KMS-11 (cell line): ENCODE data around the gene TFR2.

ENCODE experiments used
- H2AFZ ChIP-seq: fragments of 200-600 bp; sonication (generic); 2 replicates; pipeline ENCODE4 v1.6.1; 2016; ENCODE audit warnings: antibody characterized with exemption, mixed run types, low read depth
- H3K27ac ChIP-seq: fragments of 200-600 bp; sonication (generic); 2 replicates; pipeline ENCODE4 v1.6.1; 2016; ENCODE audit warnings: mild to moderate bottlenecking, mixed run types
- H3K27me3 ChIP-seq: fragments of 200-600 bp; sonication (generic); 2 replicates; pipeline ENCODE4 v1.6.1; 2017; ENCODE audit warnings: mild to moderate bottlenecking, low read depth, mixed run types, moderate library complexity; ENCODE audit not compliant: insufficient read depth
- H3K36me3 ChIP-seq: fragments of 200-600 bp; sonication (generic); 2 replicates; pipeline ENCODE4 v1.6.1; 2017; ENCODE audit warnings: mild to moderate bottlenecking, mixed run types; ENCODE audit not compliant: insufficient read depth
- H3K4me1 ChIP-seq: fragments of 200-600 bp; sonication (generic); 2 replicates; pipeline ENCODE4 v1.6.1; 2016; ENCODE audit warnings: mild to moderate bottlenecking, low read depth, mixed run types; ENCODE audit not compliant: poor library complexity, severe bottlenecking
- H3K4me2 ChIP-seq: fragments of 200-600 bp; sonication (generic); 2 replicates; pipeline ENCODE4 v1.7.0; 2016; ENCODE audit warnings: mild to moderate bottlenecking, mixed run types
- H3K4me3 ChIP-seq: fragments of 200-600 bp; sonication (generic); IDR thresholded peaks from 2 replicates; pipeline ENCODE4 v1.6.1; 2017; ENCODE audit warnings: low read depth, low read length, mixed read lengths; ENCODE audit not compliant: insufficient read depth
- H3K79me2 ChIP-seq: fragments of 200-600 bp; sonication (generic); 2 replicates; pipeline ENCODE4 v1.6.1; 2016; ENCODE audit warnings: low read depth, mixed run types; ENCODE audit not compliant: insufficient read depth
- H3K9ac ChIP-seq: fragments of 200-600 bp; sonication (generic); 2 replicates; pipeline ENCODE4 v1.6.1; 2016; ENCODE audit warnings: mild to moderate bottlenecking, mixed run types
- H4K20me1 ChIP-seq: fragments of 200-600 bp; sonication (generic); 2 replicates; pipeline ENCODE4 v1.6.1; 2016; ENCODE audit warnings: mild to moderate bottlenecking, mixed run types; ENCODE audit not compliant: insufficient read depth
- TF ChIP-seq, protein P1 (sequence below): fragments of 200-600 bp; sonication (generic); conservative IDR thresholded peaks from 2 replicates; pipeline ENCODE4 v1.6.1; 2017; ENCODE audit warnings: low read depth, mild to moderate bottlenecking, antibody characterized with exemption, low read length, moderate library complexity, mixed read lengths

Gene TFR2

DNA sequence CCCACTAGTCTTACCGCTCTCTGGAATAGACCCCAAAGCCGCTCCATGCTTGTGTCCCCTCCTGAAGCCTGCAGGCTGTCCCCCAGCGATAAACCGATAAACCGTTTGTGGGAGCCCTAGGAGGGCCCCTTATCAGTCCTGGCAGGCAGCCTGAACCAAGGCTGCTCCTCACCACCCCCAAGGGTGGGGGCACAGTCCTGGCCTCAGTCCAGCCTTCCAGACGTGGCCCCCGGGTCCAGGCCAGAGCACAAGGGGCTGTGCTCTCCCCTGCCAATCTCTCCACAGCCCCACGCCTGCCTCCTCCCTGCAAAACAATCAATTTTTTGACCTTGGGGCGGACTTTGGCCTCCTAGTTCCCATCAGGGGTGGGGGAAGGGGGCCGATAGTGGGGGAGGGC lies at the start of gene TFR2:
Gene TFR2 (minus strand): TSS at position 90 of the 397 bp plus-strand sequence. CDS start 43 bp downstream, at position 47.
- H3K27ac ChIP-seq: no peak within 1 kb of the TSS
- peaks cover 63% of the 10 kb centered on the region for H3K27me3 ChIP-seq
- H3K9ac ChIP-seq: no peak within 1 kb of the TSS
- no peaks in the 10 kb centered on the region for H4K20me1 ChIP-seq
- H2AFZ ChIP-seq: no peak within 1 kb of the TSS
- TF ChIP-seq, protein P1, sequence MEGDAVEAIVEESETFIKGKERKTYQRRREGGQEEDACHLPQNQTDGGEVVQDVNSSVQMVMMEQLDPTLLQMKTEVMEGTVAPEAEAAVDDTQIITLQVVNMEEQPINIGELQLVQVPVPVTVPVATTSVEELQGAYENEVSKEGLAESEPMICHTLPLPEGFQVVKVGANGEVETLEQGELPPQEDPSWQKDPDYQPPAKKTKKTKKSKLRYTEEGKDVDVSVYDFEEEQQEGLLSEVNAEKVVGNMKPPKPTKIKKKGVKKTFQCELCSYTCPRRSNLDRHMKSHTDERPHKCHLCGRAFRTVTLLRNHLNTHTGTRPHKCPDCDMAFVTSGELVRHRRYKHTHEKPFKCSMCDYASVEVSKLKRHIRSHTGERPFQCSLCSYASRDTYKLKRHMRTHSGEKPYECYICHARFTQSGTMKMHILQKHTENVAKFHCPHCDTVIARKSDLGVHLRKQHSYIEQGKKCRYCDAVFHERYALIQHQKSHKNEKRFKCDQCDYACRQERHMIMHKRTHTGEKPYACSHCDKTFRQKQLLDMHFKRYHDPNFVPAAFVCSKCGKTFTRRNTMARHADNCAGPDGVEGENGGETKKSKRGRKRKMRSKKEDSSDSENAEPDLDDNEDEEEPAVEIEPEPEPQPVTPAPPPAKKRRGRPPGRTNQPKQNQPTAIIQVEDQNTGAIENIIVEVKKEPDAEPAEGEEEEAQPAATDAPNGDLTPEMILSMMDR: no peak
- H3K4me1 ChIP-seq: no peaks in the 10 kb centered on the region
- no peaks in the 10 kb centered on the region for H3K36me3 ChIP-seq
- H3K4me3 ChIP-seq: no peak within 1 kb of the TSS
- H3K4me2 ChIP-seq: no peak within 1 kb of the TSS
- H3K79me2 ChIP-seq: no peaks in the 10 kb centered on the region

DNA sequence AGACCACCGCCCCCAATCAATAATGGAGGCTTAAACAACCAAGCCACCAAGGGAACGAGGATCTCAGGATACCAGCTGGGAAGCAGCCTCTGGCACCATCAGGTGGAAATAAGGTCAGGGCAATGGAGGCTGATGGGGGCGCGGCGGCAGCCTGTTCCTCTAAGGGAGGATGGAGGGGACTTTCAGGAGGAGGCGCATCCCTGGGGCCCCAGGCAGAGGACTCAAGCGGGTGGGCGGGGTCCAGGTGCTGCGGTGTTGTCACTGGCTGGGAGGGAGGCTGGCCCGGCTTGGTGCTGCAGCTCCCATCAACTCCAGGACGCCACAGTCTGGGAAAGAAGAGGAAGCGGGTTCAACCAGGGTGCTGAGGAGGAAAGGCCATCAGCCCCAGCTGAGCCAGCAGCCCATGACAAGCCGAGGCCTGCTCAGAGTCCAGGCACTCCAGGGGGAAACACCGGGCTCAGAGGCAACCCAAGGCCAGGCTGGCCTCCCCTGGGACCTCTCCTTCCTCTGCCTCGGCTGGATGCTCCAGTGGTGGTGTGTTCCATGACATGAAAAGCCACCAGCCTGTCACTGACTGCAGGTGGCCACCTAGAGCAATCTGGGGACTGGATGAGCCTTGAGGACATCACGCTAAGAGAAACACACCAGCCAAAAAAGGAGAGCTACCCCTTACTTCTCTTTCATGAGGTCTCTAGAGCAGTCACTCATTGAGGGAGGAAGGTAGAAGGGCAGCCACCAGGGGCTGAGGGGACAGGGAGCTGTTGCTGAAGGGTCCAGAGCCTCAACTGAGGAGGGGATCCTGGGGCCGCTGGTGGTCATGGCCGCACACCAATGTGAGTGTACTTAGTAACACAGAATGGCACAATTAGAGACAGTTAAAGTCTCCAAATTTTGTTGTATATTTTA lies 48.1 kb upstream of the TFR2 start:
- TF ChIP-seq, protein P1: no peak
- Histone ChIP-seq H3K4me1 (peaks cover 16% of the 10 kb centered on the region), H3K79me2 (peaks cover 50% of the 10 kb centered on the region), H3K4me2 (no peak overlapping the region), H3K27me3 (no peaks in the 10 kb centered on the region; the same call in 1 of the 2 replicates), H3K4me3 (no peak overlapping the region), H2AFZ (no peak overlapping the region), H3K9ac (no peak overlapping the region), H3K36me3 (no peaks in the 10 kb centered on the region; the same call in 1 of the 2 replicates), H3K27ac (no peak overlapping the region), H4K20me1 (no peaks in the 10 kb centered on the region)

DNA sequence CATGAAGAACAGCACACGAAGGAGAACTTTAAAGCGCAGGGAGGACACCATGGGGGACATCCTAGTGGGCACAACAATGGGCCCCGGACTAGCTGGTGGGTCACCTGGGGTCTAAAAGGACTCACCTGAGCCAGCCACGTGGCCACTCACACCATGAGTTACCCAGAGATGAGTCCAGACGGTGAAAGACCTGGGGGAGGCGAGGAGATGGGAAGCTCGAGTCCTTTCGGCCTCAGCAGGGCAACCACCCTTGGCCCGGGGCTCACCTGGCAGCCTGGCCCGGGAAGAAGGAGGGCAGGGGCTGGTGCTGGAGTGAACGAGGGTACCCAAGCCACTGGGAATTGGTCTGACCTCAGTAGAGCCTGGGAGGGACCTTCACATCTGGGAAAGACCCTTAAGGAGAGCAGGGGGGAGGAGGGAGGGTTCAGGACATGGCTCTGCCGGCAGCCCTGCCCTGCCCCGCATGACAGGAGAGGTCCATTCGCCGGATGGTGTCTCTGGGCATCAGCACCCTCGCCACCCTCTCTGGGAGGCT lies 47.0 kb upstream of the TFR2 start:
- no peak overlapping the region for H3K9ac ChIP-seq
- no peak overlapping the region for H3K4me3 ChIP-seq
- H2AFZ ChIP-seq: no peak overlapping the region
- H3K27me3 ChIP-seq: no peaks in the 10 kb centered on the region
- peaks cover 48% of the 10 kb centered on the region for H3K79me2 ChIP-seq
- H3K4me2 ChIP-seq: no peak overlapping the region
- TF ChIP-seq, protein P1: no peak
- H4K20me1 ChIP-seq: no peaks in the 10 kb centered on the region
- H3K4me1 ChIP-seq: peaks cover 15% of the 10 kb centered on the region
- H3K36me3 ChIP-seq: no peaks in the 10 kb centered on the region; the same call in 1 of the 2 replicates
- H3K27ac ChIP-seq: no peak overlapping the region

DNA sequence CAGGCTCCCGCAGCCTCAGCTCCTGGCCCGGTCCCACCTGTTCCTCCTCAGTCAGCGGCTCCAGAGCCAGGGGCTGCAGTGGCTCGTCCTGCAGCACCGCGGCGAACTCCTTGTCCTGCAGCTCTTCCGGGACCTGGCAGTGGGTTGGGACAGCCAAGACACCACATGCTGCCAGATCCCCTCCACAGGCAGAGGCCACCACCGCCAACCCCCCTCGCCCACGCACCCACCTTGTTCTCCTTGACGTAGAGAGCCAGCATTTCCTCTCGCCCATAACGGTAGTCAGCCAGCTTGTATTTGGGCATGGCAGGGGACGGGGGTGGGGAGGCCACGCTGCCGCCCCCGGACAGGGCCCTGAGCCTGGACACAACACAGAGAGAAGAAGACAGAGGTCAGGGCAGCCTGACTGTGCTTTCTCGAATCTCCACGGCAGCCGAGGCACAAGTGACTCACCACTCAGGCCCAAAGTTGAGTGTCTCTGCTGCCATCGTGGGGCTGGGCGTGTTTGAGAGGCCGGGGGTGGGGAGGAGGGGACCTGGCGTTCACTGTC lies 46.5 kb upstream of the TFR2 start:
- peaks cover 42% of the 10 kb centered on the region for H3K79me2 ChIP-seq
- no peak overlapping the region for H3K4me2 ChIP-seq
- H3K9ac ChIP-seq: no peak overlapping the region
- H4K20me1 ChIP-seq: no peaks in the 10 kb centered on the region
- H2AFZ ChIP-seq: no peak overlapping the region
- H3K27ac ChIP-seq: no peak overlapping the region
- TF ChIP-seq, protein P1: no peak
- peaks cover 12% of the 10 kb centered on the region for H3K4me1 ChIP-seq
- H3K27me3 ChIP-seq: no peaks in the 10 kb centered on the region
- H3K36me3 ChIP-seq: no peaks in the 10 kb centered on the region; the same call in 1 of the 2 replicates
- H3K4me3 ChIP-seq: no peak overlapping the region
